Effector memory CD8-positive, alpha-beta T cell (primary cell): ENCODE measurements around the gene PHLPP1.

Experiments used
- ATAC-seq: fragments of 150-1000 bp; cut with Tn5 transposase; replicated peaks from 2 replicates; pipeline ENCODE4 v1.10.0; 2021; ENCODE audit warnings: mild to moderate bottlenecking, moderate library complexity
- DNase-seq, 3 experiments: peaks; one replicate each; pipeline ENCODE4 v3.0.0; 2021
- H3K27ac Mint-ChIP-seq, 2 donors: one replicate each; pipeline ENCODE4 v1.8.0; 2022; ENCODE audit warnings: mild to moderate bottlenecking in 2 of 2, mixed read lengths in 2 of 2, moderate library complexity in 2 of 2
- H3K27me3 Mint-ChIP-seq, 2 donors: one replicate each; pipeline ENCODE4 v1.8.0; 2022; ENCODE audit warnings: mixed read lengths in 2 of 2
- H3K36me3 Mint-ChIP-seq: one replicate; pipeline ENCODE4 v1.8.0; 2022; ENCODE audit warnings: mild to moderate bottlenecking, moderate library complexity, mixed read lengths; ENCODE audit not compliant: insufficient read depth
- H3K4me1 Mint-ChIP-seq, 2 donors: one replicate each; pipeline ENCODE4 v1.8.0; 2022; ENCODE audit warnings: low read depth in 2 of 2, mixed read lengths in 2 of 2
- H3K4me3 Mint-ChIP-seq, 2 donors: one replicate each; pipeline ENCODE4 v1.8.0; 2022; ENCODE audit warnings: mild to moderate bottlenecking in 2 of 2, mixed read lengths in 2 of 2, moderate library complexity in 2 of 2
- H3K9me3 Mint-ChIP-seq, 2 donors: one replicate each; pipeline ENCODE4 v1.8.0; 2022; ENCODE audit warnings: mixed read lengths in 2 of 2

Gene PHLPP1

GRCh38 chr18:62758591-62758990 is 43.2 kb downstream of the PHLPP1 start:
- peaks cover 0 to 17% of the 10 kb centered on the region in 2 donors for H3K4me1 Mint-ChIP-seq
- ATAC-seq, result no peak
- no peaks in the 10 kb centered on the region for H3K9me3 Mint-ChIP-seq
- no peak for DNase-seq
- no peaks in the 10 kb centered on the region for H3K27me3 Mint-ChIP-seq
- H3K36me3 Mint-ChIP-seq, result peaks cover 7% of the 10 kb centered on the region
- no peak overlapping the region for H3K27ac Mint-ChIP-seq
- no peak overlapping the region for H3K4me3 Mint-ChIP-seq

- ATAC-seq, result no peak
- Mint-ChIP-seq H3K9me3 (no peaks in the 10 kb centered on the region), H3K4me1 (peaks cover 0 to 14% of the 10 kb centered on the region in 2 donors), H3K36me3 (peaks cover 4% of the 10 kb centered on the region), H3K4me3 (no peak overlapping the region), H3K27ac (no peak overlapping the region), H3K27me3 (no peaks in the 10 kb centered on the region)
- no peak for DNase-seq
These were observed 44.5 kb downstream of the PHLPP1 start for GRCh38 chr18:62759704-62760402.

- peaks cover 4% of the 10 kb centered on the region for H3K36me3 Mint-ChIP-seq
- no peak for ATAC-seq
- H3K4me1 Mint-ChIP-seq, result peaks cover 0 to 14% of the 10 kb centered on the region in 2 donors
These were observed 45.0 kb downstream of the PHLPP1 start for GRCh38 chr18:62760403-62760734.

GRCh38 chr18:62763101-62763521 is 47.8 kb downstream of the PHLPP1 start:
- DNase-seq, result no peak
- peaks cover 6 to 20% of the 10 kb centered on the region in 2 donors for H3K4me1 Mint-ChIP-seq
- H3K27me3 Mint-ChIP-seq, result no peaks in the 10 kb centered on the region
- ATAC-seq, result no peak
- no peak overlapping the region for H3K27ac Mint-ChIP-seq
- H3K4me3 Mint-ChIP-seq, result no peak overlapping the region
- H3K36me3 Mint-ChIP-seq, result peaks cover 4% of the 10 kb centered on the region
- no peaks in the 10 kb centered on the region for H3K9me3 Mint-ChIP-seq

More at GRCh38 chr18:62760403-62760734, 45.0 kb downstream of the PHLPP1 start:
- DNase-seq, result no peak
- Mint-ChIP-seq H3K27me3 (no peaks in the 10 kb centered on the region), H3K27ac (no peak overlapping the region), H3K9me3 (no peaks in the 10 kb centered on the region), H3K4me3 (no peak overlapping the region)

- H3K27me3 Mint-ChIP-seq, result no peaks in the 10 kb centered on the region
- peaks cover 6 to 19% of the 10 kb centered on the region in 2 donors for H3K4me1 Mint-ChIP-seq
- H3K9me3 Mint-ChIP-seq, result no peaks in the 10 kb centered on the region
- ATAC-seq (no peak), DNase-seq (no peak)
- no peak overlapping the region for H3K27ac Mint-ChIP-seq
- no peak overlapping the region for H3K4me3 Mint-ChIP-seq
- no peaks in the 10 kb centered on the region for H3K36me3 Mint-ChIP-seq
These were observed 50.9 kb downstream of the PHLPP1 start for GRCh38 chr18:62766266-62766665.

GRCh38 chr18:62767321-62767720 is 52.0 kb downstream of the PHLPP1 start:
- H3K9me3 Mint-ChIP-seq, result no peaks in the 10 kb centered on the region
- ATAC-seq (no peak), DNase-seq (no peak)
- H3K4me3 Mint-ChIP-seq, result no peak overlapping the region
- H3K4me1 Mint-ChIP-seq, result peaks cover 7 to 25% of the 10 kb centered on the region in 2 donors
- no peaks in the 10 kb centered on the region for H3K36me3 Mint-ChIP-seq
- peak overlapping the region; percentile 14 to 57 for H3K27ac Mint-ChIP-seq
- H3K27me3 Mint-ChIP-seq, result no peaks in the 10 kb centered on the region

- ATAC-seq, result no peak
These were observed 52.7 kb downstream of the PHLPP1 start for GRCh38 chr18:62767836-62768557.

GRCh38 chr18:62768558-62768943 is 53.2 kb downstream of the PHLPP1 start:
- DNase-seq, result no peak
- no peak for ATAC-seq

More at GRCh38 chr18:62767836-62768557, 52.7 kb downstream of the PHLPP1 start:
- Mint-ChIP-seq H3K4me3 (no peak overlapping the region), H3K27me3 (no peaks in the 10 kb centered on the region), H3K27ac (peak overlapping the region; percentile 14 to 57), H3K4me1 (peaks cover 7 to 25% of the 10 kb centered on the region in 2 donors), H3K36me3 (no peaks in the 10 kb centered on the region), H3K9me3 (no peaks in the 10 kb centered on the region)
- no peak for DNase-seq

GRCh38 chr18:62769216-62769615 is 53.9 kb downstream of the PHLPP1 start:
- no peak overlapping the region for H3K4me3 Mint-ChIP-seq
- no peaks in the 10 kb centered on the region for H3K9me3 Mint-ChIP-seq
- DNase-seq (no peak), ATAC-seq (no peak)
- no peak overlapping the region for H3K27ac Mint-ChIP-seq
- no peaks in the 10 kb centered on the region for H3K27me3 Mint-ChIP-seq
- H3K36me3 Mint-ChIP-seq, result no peaks in the 10 kb centered on the region
- peaks cover 9 to 26% of the 10 kb centered on the region in 2 donors for H3K4me1 Mint-ChIP-seq

More at GRCh38 chr18:62768558-62768943, 53.2 kb downstream of the PHLPP1 start:
- Mint-ChIP-seq H3K4me1 (peaks cover 7 to 23% of the 10 kb centered on the region in 2 donors), H3K4me3 (no peak overlapping the region), H3K27ac (peak overlapping the region in 1 of 2 donors; percentile 57), H3K27me3 (no peaks in the 10 kb centered on the region), H3K36me3 (no peaks in the 10 kb centered on the region), H3K9me3 (no peaks in the 10 kb centered on the region)

- H3K27me3 Mint-ChIP-seq, result no peaks in the 10 kb centered on the region
- H3K36me3 Mint-ChIP-seq, result no peaks in the 10 kb centered on the region
- H3K4me1 Mint-ChIP-seq, result peaks cover 8 to 32% of the 10 kb centered on the region in 2 donors
- no peak for ATAC-seq
- H3K4me3 Mint-ChIP-seq, result no peak overlapping the region
- no peak for DNase-seq
- H3K9me3 Mint-ChIP-seq, result no peaks in the 10 kb centered on the region
- H3K27ac Mint-ChIP-seq, result no peak overlapping the region
These were observed 56.3 kb downstream of the PHLPP1 start for GRCh38 chr18:62771494-62772270.

- Mint-ChIP-seq H3K27ac (no peak overlapping the region), H3K36me3 (no peaks in the 10 kb centered on the region), H3K9me3 (no peaks in the 10 kb centered on the region), H3K27me3 (no peaks in the 10 kb centered on the region), H3K4me3 (no peak overlapping the region), H3K4me1 (peaks cover 3 to 24% of the 10 kb centered on the region in 2 donors)
- ATAC-seq, result no peak
- no peak for DNase-seq
These were observed 57.7 kb downstream of the PHLPP1 start for GRCh38 chr18:62772860-62773584.

- H3K4me1 Mint-ChIP-seq, result peaks cover 3 to 18% of the 10 kb centered on the region in 2 donors
- no peak overlapping the region for H3K27ac Mint-ChIP-seq
- H3K9me3 Mint-ChIP-seq, result no peaks in the 10 kb centered on the region
- H3K27me3 Mint-ChIP-seq, result no peaks in the 10 kb centered on the region
- H3K36me3 Mint-ChIP-seq, result no peaks in the 10 kb centered on the region
- H3K4me3 Mint-ChIP-seq, result no peak overlapping the region
- ATAC-seq, result no peak
- no peak for DNase-seq
These were observed 58.4 kb downstream of the PHLPP1 start for GRCh38 chr18:62773691-62774090.

GRCh38 chr18:62776024-62776570 is 60.8 kb downstream of the PHLPP1 start:
- H3K4me1 Mint-ChIP-seq, result peaks cover 6 to 27% of the 10 kb centered on the region in 2 donors
- H3K4me3 Mint-ChIP-seq, result no peak overlapping the region
- H3K36me3 Mint-ChIP-seq, result no peaks in the 10 kb centered on the region
- H3K27me3 Mint-ChIP-seq, result no peaks in the 10 kb centered on the region
- H3K27ac Mint-ChIP-seq, result no peak overlapping the region
- H3K9me3 Mint-ChIP-seq, result no peaks in the 10 kb centered on the region
- DNase-seq (no peak), ATAC-seq (no peak)
